GM18867 (cell line): Measurements from ENCODE around the gene ALDOA.
"Not testable (repeated sequence)": the region's sequence is repeated elsewhere in the genome, so short reads cannot be mapped to it uniquely, and the experiment has no call there.

ENCODE experiments used
- ATAC-seq: cut with Tn5 transposase; IDR thresholded peaks from one replicate; pipeline ENCODE4 v1.9.1; 2021; ENCODE audit warnings: mild to moderate bottlenecking, moderate library complexity; ENCODE audit not compliant: unreplicated experiment

ALDOA gene

DNA sequence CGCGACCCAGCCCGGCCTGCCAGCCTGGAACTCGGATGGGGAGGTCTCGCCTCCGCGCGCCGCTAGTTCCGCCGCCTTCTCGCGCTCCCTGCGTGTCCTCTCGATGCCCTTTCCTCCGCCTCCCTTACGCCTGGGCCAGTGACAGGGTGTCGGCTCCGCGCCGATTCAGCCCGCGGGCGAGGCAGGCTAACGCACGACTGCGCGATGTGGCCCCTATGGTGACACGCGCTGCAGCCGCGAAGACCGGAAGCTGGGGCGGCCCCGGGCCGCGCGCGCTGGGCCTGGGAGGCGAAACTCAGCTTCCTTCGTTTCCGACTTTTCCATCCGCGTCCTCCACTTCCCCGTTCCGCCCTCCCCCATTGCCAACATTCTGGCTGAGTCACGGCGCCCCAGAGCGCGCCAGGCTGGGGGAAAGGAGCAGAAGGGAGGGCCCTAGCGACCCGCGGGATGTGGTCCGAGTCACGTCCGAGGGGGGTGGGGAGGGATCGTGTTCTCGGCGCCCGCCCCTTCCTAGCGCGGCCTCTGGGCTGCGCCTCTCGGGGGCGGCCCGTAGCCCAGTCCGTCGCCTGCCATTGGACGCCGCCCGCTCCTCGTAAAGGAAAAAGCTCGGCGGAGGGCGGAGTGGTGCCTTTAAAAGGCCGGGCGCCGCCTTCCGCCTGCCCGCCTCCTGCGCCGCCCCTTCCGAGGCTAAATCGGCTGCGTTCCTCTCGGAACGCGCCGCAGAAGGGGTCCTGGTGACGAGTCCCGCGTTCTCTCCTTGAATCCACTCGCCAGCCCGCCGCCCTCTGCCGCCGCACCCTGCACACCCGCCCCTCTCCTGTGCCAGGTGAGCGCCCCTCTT is at the start of gene ALDOA:
TSS of gene ALDOA (plus strand) at position 659 of the 841 bp plus-strand sequence. CDS start 1,138 bp downstream, outside the sequence.
- peak; percentile 77 for ATAC-seq

DNA sequence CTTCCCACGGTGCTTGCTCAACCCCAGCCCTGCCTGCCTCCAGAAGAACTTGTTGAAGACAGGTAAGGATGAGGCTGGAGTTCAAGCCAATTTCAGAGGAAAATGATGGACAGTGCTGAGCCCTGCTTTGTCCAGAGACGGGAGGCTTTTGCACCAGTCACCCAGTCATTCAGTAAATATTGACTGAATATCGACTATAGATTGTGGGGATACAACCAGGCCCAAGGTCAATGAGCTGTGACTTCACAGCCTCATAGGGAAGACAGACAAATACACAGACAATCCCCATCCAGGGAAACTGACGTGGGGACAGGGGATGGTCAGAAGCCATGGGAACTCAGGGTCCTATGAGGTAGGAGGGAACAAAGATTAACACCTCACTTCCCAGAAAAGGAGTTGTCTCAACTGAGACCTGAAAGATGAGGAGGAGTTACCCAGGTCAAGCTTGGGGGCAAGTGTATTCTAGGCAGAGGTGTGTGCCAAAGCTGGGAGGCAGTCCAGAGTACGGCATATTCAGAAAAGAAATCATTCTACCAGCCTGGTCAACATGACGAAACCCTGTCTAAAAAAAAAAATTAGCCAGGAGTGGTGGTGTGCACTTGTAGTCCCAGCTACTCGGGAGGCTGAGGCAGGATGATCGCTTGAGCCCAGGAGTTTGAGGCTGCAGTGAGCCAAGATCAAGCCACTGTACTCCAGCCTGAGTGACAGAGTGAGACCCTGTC is 48.8 kb upstream of the ALDOA start:
- ATAC-seq = no peak

DNA sequence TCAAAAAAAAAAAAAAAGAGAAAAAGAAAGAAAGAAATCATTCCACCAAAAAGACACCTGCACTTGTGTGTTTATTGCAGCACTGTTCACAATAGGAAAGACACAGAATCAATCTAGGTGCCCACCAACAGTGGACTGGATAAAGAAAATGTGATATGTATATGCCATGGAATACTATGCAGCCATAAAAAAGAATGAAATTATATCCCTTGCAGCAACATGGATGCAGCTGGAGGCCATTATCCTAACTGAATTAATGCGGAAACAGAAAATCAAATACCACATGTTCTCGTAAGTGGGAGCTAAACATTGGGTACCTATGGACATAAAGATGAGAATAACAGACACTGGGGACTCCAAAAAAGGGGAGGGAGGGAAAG is 48.3 kb upstream of the ALDOA start:
- ATAC-seq = no peak

DNA sequence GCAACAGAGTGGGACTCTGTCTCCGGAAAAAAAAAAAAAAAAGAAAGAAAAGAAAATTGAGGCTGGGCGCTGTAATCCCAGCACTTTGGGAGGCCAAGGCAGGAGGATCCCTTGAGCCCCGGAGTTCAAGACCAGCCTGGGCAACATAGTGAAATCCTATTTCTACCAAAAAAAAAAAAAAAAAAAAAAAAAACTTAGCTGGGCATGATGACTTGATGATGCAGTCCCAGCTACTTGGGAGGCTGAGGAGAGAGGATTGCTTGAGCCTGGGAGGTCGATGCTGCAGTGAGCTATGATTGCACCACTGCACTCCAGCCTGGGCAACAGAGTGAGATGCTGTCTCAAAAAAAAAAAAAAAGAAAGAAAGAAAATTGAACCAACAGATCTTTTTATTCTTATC is 47.6 kb upstream of the ALDOA start:
- ATAC-seq = not testable (repeated sequence)

DNA sequence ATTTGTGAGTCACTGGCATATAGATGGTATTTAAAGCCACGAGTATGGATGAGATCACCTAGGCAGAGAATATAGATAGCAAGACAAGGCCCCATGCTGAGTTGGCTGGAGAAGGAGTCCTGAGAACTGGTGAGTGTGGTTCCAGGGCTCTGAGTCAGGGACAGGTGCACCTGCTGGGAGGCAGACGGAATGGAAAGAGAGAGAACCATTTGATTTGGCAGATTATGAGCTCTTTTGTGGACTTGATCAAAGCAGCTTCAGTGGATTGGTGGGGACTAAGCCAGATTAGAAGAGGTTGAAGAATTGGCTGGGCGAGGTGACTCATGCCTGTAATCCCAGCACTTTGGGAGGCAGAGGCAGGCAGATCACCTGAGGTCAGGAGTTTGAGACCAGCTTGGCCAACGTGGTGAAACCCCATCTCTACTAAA is 46.8 kb upstream of the ALDOA start:
- ATAC-seq = no peak

DNA sequence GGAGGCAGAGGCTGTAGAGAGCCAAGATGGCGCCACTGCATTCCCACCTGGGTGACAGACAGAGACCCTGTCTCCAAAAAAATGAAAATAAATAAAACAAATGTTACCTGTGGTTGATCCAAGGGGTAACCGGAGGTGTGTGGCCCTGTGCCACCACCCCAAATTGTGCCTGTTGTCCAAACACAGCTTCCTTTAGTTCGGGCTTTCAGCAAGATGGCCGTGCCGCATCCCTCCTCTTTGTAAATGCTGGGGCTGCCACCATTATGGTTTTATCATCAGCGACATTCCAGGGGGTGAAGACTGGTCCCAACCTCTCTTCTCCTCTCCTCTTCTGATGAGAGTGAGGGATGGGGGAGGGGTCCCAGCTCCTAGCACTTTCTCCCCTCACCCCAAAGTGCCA is 42.7 kb upstream of the ALDOA start, which contains the start of gene C16orf92:
TSS of gene C16orf92 (plus strand) at position 312 of the 400 bp plus-strand sequence. CDS start 143 bp downstream, outside the sequence.
- ATAC-seq = no peak

DNA sequence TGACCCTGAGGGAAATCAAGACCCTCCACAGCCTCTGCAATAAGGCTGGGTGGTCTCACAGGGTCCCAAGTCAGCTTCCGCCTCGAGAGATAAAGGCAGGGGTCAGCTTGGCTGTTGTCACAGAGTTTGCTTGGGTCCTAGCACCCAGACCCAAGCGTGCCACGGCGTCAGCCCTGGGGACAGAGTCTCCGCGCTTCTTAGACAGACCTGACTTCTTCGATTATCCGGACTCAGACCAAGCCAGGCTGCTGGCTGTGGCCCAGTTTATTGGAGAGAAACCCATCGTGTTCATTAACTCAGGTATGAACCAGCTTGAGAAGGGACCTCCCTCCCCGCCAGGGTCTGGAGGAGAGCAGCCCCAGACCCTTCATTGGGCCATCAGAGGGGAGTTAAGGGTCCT is 42.0 kb upstream of the ALDOA start:
- no peak for ATAC-seq

DNA sequence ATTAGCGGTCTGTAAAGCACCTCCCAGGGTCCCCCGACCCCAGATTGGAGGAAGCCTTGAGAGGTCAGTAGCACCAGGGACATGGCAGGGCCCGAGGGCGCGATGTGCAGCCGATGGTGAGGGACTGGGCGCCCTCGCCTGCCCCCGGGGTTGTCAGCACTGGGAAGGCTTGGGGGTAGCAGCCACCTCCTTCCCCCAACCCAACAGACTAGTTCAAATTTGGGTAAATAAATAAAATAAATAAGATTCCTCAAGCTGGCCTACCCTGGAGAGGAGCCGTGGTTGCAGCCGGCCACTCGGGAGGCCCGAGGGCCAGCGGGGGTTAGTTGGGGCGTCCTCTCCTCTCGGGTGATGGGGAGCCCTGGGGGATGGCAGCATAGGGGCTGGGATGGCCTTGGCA is 41.1 kb upstream of the ALDOA start:
- ATAC-seq = no peak

DNA sequence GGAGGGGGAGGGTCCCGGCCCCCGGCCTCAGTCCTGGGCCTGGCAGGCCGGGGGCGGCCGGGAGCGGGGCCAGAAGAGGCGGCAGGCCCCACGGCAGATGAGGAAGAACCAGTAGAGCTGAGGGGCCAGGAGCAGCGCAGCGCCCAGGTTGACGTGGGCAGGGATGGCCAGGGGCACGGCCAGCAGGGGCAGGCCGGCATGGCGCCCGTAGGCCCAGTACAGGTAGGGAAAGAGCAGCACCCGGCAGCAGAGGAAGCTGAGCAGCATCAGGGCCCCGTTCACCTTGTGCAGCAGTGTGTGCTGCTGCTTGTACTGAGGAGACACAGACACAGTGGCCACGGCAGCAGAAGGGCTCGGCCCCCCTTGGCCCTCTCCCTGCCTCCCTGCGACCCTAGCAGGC is 40.4 kb upstream of the ALDOA start:
- ATAC-seq = no peak

DNA sequence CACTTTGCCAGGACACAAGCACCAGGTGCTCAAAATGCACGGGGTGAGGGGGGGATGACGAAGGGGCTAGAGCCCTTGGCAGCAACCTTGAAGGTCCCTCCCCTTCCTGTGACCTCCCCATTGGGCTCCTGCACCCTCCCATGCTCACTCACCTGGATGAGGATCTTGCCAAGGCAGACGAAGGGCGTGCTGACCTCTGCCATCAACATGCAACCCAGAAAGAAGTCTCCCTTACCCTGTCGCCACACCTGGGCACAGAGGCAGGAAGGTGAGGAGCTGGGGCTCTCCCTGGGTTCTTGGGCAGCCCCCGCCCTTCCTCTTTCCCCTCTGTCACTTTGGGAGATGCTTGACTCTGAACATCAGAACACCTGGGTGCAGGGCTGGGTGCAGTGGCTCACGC is 40.0 kb upstream of the ALDOA start:
- no peak for ATAC-seq

DNA sequence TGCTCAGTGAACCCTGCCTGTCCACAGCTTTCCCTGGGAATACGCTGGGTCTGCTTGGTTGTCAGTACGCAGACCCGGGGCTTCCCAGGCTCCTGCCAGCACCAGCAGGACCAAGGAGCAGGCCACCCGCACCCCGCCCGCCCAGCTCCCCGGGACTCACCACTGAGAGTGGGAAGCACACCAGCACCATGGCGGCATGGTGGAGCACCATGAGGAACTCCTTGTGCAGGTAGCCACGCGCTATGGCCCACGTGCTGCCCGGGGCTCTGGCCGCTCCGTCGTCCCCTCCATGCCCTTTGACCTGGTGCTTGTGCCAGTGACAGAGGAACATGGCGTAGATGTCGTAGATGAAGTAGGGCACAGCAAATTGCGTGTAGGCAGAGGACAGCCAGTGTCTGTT is 39.1 kb upstream of the ALDOA start:
- ATAC-seq = no peak

DNA sequence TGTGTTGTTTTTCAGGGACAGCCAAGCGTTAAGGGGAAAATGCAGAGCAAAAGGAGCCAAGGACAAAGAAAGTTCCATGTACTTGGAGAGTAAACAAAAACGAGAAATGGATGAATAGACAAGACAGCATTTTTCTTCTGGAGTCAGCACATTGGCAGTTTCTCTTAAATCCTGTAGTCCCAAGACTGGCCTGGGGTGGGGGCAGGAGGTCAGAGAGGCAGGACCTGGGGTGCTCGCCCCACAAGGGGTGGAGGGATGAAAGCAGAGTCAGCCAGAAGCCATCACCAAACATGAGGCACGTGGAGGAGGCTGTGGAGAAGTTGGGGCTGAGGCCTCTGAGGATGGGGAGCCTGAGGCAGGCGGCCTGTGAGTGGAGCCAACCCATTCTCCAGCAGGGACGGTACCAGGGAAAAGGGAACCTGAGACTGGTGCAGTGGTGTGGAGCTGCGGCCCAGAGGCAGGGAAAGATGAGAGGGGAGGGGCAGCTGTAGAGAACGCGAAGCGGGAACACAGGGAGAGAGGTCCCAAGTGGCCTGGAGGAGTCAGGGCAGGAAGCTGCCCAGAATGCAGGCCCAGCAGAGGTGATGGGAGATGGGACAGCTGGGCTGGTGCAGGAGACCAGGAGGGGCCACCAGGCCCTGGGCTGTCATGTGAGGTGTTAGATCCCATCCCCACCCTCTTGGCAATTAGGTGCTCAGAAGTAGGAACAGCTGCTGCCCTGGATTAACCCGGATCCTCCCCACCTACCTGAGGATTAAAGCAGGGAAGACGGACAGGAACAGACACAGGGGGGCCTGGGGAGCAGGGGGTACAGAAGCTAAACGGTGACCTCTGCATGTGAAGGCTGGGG is 37.7 kb upstream of the ALDOA start:
- ATAC-seq = no peak

DNA sequence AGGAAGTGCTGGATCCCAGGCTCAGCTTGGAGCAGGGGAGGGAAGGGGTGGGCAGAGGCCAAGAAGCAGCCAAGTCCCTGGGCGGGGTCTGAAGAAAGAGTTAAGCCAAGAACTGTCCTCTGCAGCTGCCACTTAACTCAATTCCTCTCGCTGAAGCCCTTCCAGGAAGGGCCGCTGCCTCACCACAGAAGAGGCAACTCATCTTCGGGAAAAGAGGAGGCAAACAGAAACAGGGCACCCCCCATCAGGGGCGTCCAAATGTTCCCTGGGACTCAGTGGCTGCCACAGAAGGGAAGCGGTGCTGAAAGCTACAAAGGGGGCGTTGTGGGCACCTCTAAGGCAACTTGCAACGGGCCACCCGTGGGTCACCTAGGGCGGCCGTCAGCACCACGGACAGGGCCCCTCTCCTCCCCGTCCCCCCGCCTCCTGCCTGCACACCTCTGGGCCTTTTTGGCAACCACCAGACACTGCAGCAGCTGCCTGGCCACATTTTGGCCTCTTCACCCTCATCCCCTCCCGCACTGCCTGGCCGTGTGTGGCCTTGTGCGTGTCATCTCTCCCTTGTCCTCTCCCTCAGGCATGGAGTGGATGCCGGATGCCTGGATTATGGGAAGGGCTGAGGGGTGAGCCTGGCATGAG is 37.0 kb upstream of the ALDOA start:
- ATAC-seq = no peak

DNA sequence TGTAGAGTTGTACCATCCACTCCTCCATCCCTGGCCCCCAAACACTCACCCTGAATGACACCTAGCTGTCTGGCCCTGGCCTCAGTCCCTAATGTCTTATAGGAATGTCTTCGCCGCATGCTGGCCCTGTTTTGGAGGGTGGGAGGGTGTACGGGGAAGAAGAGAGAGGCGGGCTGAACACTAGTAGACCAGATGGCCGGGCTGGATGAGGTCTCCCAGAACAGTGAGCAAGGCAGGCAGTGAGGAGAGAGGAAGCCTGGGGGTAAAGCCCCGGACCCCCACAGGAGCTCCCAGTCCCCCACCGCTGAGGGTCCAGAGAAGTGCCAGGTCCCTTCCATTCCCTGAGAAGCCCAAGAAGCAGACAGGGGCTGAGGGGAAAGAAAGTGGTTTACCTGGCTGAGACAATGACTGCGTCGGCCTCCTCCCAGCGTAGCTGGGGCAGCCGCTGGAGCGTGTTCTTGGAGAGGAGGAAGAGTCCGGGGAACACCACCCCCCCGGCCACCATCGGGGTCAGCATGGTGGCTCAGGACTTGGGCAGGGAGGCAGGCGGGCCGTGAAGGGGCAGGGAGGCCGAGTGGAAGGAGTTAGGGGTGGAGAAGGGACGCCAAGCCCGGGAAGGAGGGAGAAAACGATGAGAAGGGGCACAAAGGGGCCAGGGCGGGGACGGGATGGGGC is 35.4 kb upstream of the ALDOA start:
- no peak for ATAC-seq

DNA sequence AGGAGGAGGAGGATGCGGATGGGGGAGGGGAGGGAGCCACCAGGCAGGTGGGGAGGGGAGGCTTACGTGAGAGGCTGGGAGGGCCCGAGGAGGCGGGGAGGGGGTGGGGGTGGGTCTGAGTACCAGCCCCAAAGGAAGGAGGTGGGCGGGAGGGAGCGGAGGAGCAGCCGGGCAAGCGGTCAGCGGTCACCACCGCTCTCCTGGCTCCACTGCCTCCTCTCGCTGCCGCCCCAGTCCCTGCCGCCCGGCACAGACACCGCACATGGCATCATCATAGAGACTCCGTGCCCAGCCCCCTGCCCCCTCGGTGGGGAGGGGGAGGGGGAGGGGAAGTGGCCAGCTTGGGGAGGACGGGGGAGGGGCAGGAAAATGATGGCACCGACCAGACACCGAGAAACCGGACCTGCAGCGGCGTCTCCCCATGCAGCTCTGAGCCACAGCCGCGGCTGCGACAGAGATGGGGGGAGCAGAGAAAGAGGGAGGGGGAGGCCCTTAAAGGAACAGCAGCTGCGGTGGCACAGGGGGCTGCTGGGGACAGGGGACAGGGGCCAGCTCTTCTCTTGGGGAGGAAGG is 34.6 kb upstream of the ALDOA start, which contains the start of gene TLCD3B:
TSS of gene TLCD3B (minus strand) at position 431 of the 573 bp plus-strand sequence. CDS start 744 bp downstream, outside the sequence.
- no peak for ATAC-seq

DNA sequence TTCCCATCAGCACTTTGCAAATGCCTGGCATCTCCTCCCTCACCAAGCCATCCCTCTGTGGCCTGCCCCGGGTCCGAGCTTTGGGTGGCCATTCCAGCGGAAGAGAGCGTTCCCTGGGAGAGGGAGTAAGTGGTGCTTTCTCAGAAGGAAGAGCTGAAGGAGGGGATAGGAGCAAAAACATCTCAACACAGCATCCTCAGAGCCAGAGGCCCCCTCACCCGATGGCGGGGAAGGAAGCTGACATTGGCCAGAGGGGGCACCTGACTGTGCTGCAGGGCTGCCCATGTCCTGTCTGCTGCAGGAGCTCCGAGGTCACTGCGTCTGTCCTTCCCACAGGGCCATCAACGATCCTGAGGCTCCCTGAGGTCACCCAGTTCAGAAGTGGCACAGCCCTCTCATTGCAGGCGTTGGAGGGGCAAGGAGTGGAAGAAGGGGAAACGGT is 34.1 kb upstream of the ALDOA start:
- ATAC-seq = no peak

DNA sequence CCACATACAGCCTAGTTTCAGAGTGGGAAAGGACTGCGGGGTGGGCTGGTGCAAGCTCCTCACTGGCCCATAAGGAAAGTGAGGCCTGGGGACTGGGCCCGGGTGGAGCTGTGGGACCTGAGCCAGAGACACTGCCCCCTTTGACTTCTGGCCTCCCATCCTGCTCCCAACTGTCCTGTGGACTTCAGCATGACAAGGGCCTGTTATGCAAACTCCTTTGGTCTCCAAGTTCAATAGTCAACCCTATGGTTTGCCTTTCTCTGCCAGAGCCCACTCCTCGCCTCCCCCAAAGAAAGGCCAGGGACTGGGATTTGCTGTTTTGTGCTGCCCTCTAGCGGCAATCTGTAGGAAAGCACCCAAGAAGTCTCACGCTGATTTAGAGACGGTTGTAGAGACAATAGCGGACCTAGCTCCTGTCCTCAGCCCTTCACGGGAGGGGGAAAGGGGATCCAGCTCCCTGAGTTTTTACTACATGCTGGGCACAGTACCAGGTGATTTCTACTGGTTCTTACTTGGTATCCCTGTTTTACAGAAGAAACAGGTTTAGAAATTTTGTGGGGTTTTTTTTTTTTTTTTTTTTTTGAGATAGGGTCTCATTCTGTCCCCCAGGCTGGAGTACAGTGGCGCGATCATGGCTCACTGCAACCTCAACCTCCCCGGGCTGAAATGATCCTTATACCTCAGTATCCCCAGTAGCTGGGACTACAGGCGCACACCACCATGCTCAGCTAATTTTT is 33.3 kb upstream of the ALDOA start:
- no peak for ATAC-seq

DNA sequence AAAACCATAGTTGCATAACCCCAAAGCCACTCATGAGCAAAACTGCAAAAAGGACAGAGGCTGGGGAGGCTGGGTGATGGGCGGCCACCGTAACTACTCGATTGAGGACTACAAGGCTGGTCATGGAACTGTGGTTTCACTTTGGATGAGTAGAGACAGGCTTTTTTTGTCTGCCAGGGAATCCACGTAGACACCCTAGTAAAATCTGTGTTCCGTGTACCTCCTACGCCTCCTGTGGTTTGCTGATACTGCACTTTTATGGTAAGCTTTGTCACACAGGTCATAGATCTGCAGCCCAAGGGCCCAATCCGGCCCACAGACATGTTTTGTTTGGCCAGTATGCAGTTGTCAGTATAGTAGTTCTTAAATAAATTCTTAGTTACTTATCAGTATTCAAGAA is 32.3 kb upstream of the ALDOA start:
- ATAC-seq = no peak

DNA sequence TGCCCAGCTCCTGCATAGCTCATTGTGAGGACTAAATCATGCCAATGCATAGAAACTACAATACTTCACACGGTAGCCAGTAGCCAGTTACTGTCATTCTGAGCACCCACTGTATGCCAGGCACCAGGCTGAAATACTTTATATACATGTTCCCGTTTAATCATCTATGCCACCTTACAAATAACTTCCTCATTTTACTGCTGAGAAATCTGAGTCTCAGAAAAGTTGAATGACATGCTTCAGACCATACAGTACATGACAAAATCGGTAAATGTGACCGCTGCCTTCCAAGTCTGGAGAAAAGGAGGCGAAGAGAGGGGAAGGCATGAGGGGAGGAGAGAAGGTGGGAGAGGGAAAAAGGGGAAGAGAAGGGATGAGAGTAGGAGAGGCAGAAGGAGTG is 25.3 kb upstream of the ALDOA start:
- ATAC-seq = no peak
